ENCODE data around the gene CCNT1. TPM values are rescaled to one million over a fixed set of nuclear protein-coding genes. Genes with fewer than 3 reads are reported as not detected.
"Not testable (repeated sequence)": the region's sequence is repeated elsewhere in the genome, so short reads cannot be mapped to it uniquely, and the experiment has no call there.

The CCNT1 gene
- polyA plus RNA-seq, 4 donors = 26.9 to 31.6 (median 30.7) TPM

DNA sequence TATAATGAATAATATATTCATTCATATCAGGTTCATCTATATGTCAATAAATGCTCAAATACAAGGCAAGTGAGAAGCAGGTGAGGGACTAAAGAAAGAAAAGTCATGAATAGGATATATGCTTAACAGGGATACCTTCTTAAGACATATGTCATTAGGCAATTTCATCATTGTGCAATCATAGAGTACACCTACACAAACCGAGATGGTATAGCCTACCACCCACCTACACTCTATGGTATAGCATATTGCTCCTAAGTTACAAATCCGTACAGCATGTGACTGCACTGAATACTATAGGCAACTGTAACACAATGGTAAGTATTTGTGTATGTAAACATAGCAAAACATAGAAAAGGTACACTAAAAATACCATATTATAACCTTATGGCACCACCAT lies 73.5 kb downstream of the CCNT1 start:
- no peak for DNase-seq (ENCODE audit: low read depth in 4 of 4, low spot score in 3 of 4)

- not testable (repeated sequence) for DNase-seq (ENCODE audit: low read depth in 4 of 4, low spot score in 3 of 4)
Observed at GRCh38 chr12:48641752-48642555, 74.6 kb downstream of the CCNT1 start.

GRCh38 chr12:48640854-48641253 lies 75.7 kb downstream of the CCNT1 start:
- DNase-seq (ENCODE audit: low read depth in 4 of 4, low spot score in 3 of 4) = no peak

DNA sequence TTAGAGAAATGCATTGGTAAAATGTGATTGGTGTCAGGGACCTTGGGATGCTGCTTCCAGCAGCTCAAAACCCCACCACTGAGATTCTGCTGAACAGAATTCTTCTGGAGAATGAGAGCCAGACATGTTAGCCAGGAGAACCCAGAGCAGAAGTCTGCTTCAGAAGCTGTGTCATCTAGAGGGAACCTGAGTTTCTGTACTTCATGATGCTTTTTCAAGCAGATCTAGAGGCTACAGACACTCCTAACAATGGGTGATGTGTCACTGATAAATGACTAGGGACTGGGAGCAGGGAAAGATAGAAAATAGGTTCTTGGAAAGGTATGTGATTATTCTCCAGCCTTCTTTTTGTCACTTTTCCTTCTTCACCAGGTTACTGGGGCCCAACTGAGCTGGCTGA lies 76.1 kb downstream of the CCNT1 start:
- no peak for DNase-seq (ENCODE audit: low read depth in 4 of 4, low spot score in 3 of 4)

Other genes starting within 250 kb of the CCNT1 start
- under 1 TPM in 1 of 4 donors, not detected in 3; 0.19 TPM for gene ANP32D, start 244.1 kb downstream of the CCNT1 start, polyA plus RNA-seq (ENCODE audit: insufficient read length in 4 of 4)
- under 1 TPM in 3 of 4 donors, not detected in 1; 0.34 to 0.53 (median 0.47) TPM for gene C12orf54, start 234.2 kb downstream of the CCNT1 start, polyA plus RNA-seq (ENCODE audit: insufficient read length in 4 of 4)
- gene OR8S1, start 191.1 kb downstream of the CCNT1 start, polyA plus RNA-seq (ENCODE audit: insufficient read length in 4 of 4) = not detected
- gene LALBA, start 146.7 kb downstream of the CCNT1 start, polyA plus RNA-seq (ENCODE audit: insufficient read length in 4 of 4) = not detected
- gene KANSL2, start 34.5 kb downstream of the CCNT1 start, polyA plus RNA-seq (ENCODE audit: insufficient read length in 4 of 4) = 10 to 100 TPM; 33.6 to 57.1 (median 50.9) TPM
- gene ADCY6, start 72.4 kb upstream of the CCNT1 start, polyA plus RNA-seq (ENCODE audit: insufficient read length in 4 of 4) = 100 to 1,000 TPM in 1 of 4 donors, 10 to 100 TPM in 3; 71.7 to 103 (median 80.4) TPM
- gene CACNB3, start 101.8 kb upstream of the CCNT1 start, polyA plus RNA-seq (ENCODE audit: insufficient read length in 4 of 4) = 10 to 100 TPM; 45.6 to 98.8 (median 62.3) TPM
- gene DDX23, start 135.5 kb upstream of the CCNT1 start, polyA plus RNA-seq (ENCODE audit: insufficient read length in 4 of 4) = 100 to 1,000 TPM in 2 of 4 donors, 10 to 100 TPM in 2; 86.1 to 106 (median 102) TPM
- gene RND1, start 149.2 kb upstream of the CCNT1 start, polyA plus RNA-seq (ENCODE audit: insufficient read length in 4 of 4) = 1 to 10 TPM; 2.5 to 6.0 (median 3.0) TPM
- gene FKBP11, start 208.8 kb upstream of the CCNT1 start, polyA plus RNA-seq (ENCODE audit: insufficient read length in 4 of 4) = 10 to 100 TPM; 11.6 to 44.7 (median 17.2) TPM
- 100 to 1,000 TPM in 3 of 4 donors, 10 to 100 TPM in 1; 96.2 to 138 (median 130) TPM for gene ARF3, start 240.8 kb upstream of the CCNT1 start, polyA plus RNA-seq (ENCODE audit: insufficient read length in 4 of 4)

Measured in left renal pelvis (tissue), 4 donors.